ENCODE results near the gene NKX3-2. TPM values are rescaled to one million over a fixed set of nuclear protein-coding genes. Genes with fewer than 3 reads are reported as not detected.

NKX3-2 gene
- total RNA-seq, 4 donors from 2014 or later = 0.78 TPM; not detected in 3

DNA sequence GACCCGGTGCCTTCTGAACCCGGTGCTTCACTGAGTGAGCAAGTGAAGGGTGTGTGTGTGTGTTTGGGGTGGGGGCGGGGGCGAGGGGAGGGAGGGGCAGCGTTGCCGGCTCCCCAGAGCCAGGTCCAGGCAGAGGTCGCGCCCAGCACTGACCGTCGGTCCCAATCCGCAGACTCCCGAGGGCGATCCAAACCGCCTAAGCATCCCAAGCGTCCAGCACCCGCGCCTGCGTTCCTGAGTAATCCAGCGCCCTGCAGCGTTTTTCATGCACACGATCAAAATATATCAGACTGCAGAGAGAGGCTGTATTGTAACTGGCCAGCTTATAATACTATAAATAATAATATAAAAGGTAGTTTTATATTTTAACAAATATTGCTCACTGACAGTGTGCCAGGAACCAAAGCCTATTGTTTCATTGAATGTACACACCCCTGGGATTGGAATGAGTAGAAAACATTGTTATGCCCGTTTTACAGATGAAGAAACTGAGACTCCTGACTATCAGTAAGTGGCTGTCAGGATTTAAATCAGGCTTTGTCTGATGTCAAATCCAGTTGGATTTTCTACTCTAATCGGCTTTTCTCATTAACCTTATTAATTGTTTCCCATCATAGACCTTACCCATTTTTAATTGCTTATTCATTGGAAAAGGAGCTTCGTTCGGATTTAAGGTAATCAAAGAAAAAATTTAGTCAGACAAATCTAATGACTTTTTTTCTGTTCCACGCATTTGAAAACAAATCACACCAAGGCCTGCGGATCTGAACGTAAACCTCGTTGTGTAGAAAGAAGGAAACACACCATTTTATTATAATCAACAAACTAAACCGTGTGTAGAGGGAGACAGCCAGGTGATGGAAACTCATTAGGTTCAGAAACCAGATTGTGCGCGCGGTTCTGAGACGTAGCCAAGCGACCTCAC lies 4.0 kb upstream of the NKX3-2 start:
- TF ChIP-seq, protein P1, sequence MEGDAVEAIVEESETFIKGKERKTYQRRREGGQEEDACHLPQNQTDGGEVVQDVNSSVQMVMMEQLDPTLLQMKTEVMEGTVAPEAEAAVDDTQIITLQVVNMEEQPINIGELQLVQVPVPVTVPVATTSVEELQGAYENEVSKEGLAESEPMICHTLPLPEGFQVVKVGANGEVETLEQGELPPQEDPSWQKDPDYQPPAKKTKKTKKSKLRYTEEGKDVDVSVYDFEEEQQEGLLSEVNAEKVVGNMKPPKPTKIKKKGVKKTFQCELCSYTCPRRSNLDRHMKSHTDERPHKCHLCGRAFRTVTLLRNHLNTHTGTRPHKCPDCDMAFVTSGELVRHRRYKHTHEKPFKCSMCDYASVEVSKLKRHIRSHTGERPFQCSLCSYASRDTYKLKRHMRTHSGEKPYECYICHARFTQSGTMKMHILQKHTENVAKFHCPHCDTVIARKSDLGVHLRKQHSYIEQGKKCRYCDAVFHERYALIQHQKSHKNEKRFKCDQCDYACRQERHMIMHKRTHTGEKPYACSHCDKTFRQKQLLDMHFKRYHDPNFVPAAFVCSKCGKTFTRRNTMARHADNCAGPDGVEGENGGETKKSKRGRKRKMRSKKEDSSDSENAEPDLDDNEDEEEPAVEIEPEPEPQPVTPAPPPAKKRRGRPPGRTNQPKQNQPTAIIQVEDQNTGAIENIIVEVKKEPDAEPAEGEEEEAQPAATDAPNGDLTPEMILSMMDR (IDR thresholded peaks at IDR 0.05) = no peak
- TF ChIP-seq POLR2A (IDR thresholded peaks at IDR 0.05) = no peak
- H3K4me3 ChIP-seq (ENCODE audit: low read depth, poor library complexity, severe bottlenecking) = no peak overlapping the region
- 7 to 8% methylated on average over 34 of the region's 35 CpGs for WGBS, 2 donors
- DNase-seq (ENCODE audit: low spot score in 2 of 2) = no peak
- intact Hi-C loops (cut with DNase I; ENCODE audit: low total_unique reads) = loop anchor here (10.0 kb wide), 1 partner anchor 814 kb away; no protein-coding TSS in a partner anchor

DNA sequence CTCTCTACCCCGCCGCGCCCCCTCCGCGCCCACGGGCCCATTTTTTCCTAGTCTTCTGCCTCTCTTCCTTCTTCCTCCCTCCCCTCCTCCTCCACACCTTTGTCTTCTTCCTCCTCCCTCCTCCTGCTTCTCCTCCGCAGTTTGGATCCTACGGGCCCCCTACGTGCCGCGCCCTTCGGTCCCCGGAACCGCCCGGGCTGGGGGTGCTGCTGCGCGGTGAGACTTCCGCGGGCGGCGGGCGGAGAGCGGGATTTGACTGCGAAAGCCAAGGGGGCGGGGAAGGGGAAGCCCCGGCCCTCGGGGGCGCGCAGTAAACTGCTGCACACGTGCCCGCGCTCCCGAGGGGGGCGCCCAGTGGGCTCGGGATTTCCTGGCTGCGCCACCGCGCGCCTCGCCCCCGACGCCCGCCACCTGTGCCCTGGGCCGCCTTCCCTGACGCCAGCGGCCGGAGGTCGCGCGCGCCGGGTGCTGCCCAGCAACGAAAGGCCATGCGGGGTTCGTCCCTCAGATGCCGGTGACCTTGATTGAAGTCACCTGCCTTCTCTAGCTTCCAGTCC lies 3.3 kb upstream of the NKX3-2 start:
- 2 to 3% methylated on average over 26 to 54 of the region's 56 CpGs for WGBS, 2 donors
- no peak for DNase-seq (ENCODE audit: low spot score in 2 of 2)
- intact Hi-C loops (cut with DNase I; ENCODE audit: low total_unique reads) = loop anchor here (10.0 kb wide), 1 partner anchor 813 kb away; no protein-coding TSS in a partner anchor
- H3K4me3 ChIP-seq (ENCODE audit: low read depth, poor library complexity, severe bottlenecking) = no peak overlapping the region
- TF ChIP-seq, protein P1 (IDR thresholded peaks at IDR 0.05) = no peak
- no peak for TF ChIP-seq POLR2A (IDR thresholded peaks at IDR 0.05)

DNA sequence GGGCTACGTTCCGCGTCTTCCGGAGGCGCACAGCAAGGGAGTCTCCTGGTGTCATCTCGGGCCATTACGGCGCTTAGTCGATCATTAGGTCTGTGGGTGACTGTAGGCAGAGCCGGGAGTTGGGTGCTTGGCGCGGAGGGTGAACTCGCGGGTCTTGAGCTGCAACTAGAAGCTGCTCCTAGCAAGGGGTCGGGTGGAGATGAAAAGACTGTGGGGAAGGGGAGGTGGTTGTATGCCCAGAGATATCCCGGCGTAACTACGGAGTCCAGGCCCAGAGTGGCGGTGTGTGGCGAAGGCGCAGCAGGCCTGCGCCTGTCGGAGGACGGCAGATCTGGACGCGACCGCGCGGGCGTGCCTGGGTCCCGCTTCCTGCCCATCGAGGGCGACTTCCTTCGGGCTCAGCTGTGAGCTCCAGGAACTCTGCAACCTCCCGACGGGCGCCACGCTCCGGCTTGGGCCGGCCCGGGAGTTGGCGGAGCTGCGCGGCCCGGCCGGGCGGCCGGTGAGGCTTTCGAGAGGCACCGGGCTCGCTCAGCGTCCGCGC lies 2.7 kb upstream of the NKX3-2 start:
- peak in 1 of 2 donors; percentile 84 for DNase-seq (ENCODE audit: low spot score in 2 of 2)
- intact Hi-C loops (cut with DNase I; ENCODE audit: low total_unique reads) = loop anchor here (10.0 kb wide), 1 partner anchor 812 kb away; no protein-coding TSS in a partner anchor
- 4% methylated on average over 39 to 54 of the region's 54 CpGs for WGBS, 2 donors
- TF ChIP-seq, protein P1 (IDR thresholded peaks at IDR 0.05) = no peak
- no peak for TF ChIP-seq POLR2A (IDR thresholded peaks at IDR 0.05)
- no peak overlapping the region for H3K4me3 ChIP-seq (ENCODE audit: low read depth, poor library complexity, severe bottlenecking)

DNA sequence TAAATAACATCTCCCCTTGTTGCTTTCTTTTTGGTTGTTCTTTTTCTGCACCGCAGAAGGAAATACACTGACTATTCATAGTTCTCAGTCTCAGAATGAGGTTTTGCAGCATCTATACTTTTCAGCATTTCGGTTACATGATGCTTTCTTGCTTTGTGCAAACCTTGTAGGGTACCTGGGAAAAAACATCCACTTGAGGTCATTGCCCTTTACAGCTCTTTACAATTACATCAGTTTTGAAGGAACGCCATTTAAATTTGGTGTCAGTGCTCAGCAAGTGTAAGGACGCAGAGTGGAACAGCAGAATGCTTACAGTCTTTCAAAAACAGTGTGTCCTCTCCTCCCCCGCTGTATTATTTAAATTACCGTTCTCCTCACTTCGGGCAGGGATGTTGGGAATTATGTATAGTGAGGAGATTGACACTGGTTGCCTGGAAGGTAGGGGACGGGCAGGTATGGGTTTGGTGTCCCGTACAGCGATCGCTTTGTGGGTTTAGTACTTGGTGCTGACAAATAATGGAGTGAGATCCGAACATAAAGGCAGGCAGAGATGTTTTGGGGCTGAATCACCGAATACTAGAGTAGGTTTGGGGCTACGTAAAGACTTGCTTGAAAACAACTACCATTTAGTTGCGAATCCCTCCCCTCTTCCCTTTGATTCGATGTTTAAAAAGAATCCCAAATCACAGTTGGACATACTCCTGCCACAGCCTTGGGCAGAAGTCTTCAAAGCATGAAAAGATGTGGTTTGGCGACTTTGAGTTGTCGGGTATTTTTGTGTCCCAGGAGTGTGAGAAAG lies 2.0 kb upstream of the NKX3-2 start:
- no peak for DNase-seq (ENCODE audit: low spot score in 2 of 2)
- 15 to 20% methylated on average over 18 of the region's 18 CpGs for WGBS, 2 donors
- intact Hi-C loops (cut with DNase I; ENCODE audit: low total_unique reads) = loop anchor here (10.0 kb wide), 1 partner anchor 812 kb away; no protein-coding TSS in a partner anchor
- TF ChIP-seq, protein P1 (IDR thresholded peaks at IDR 0.05) = no peak
- no peak for TF ChIP-seq POLR2A (IDR thresholded peaks at IDR 0.05)
- no peak overlapping the region for H3K4me3 ChIP-seq (ENCODE audit: low read depth, poor library complexity, severe bottlenecking)

DNA sequence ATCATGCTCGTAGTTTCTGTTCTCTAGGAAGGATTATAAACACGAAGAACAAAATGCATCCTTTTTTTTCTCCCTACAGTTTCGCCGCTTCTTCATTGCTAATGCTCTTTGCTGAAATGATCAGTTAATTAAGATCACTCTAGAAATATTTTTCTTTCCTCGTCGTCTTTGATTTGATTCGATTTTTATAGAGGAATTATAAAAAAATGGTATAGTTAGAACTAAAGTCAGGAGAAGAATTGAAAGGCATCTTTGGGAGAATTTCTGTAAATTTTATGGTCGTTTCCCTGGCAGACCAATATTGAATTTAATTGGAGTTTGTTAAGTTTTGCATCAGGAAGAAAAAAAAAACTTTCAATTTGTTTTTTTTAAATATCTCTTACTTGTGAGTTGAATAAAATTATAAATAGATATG lies 1.1 kb upstream of the NKX3-2 start:
- DNase-seq (ENCODE audit: low spot score in 2 of 2) = no peak
- intact Hi-C loops (cut with DNase I; ENCODE audit: low total_unique reads) = loop anchor here (10.0 kb wide), 1 partner anchor 811 kb away; no protein-coding TSS in a partner anchor
- WGBS, 2 donors = 18 to 20% methylated on average over 8 of the region's 8 CpGs
- no peak for TF ChIP-seq POLR2A (IDR thresholded peaks at IDR 0.05)
- H3K4me3 ChIP-seq (ENCODE audit: low read depth, poor library complexity, severe bottlenecking) = no peak overlapping the region
